B cell (primary cell): ENCODE measurements around the gene CTIF.
"Not testable (repeated sequence)": the region's sequence is repeated elsewhere in the genome, so short reads cannot be mapped to it uniquely, and the experiment has no call there.

ENCODE experiments used
- CTCF ChIP-seq: fragments of 200-600 bp; IDR thresholded peaks from one replicate; pipeline ENCODE4 v1.8.0; 2022; ENCODE audit warnings: antibody characterized with exemption, mild to moderate bottlenecking
- EZH2 ChIP-seq: IDR thresholded peaks from 2 replicates; pipeline ENCODE4 v1.6.1; 2012; ENCODE audit warnings: borderline replicate concordance, low read depth, mild to moderate bottlenecking, moderate library complexity, low read length; ENCODE audit not compliant: insufficient read depth, poor library complexity, severe bottlenecking

GRCh38 chr18:48717227-48717626 lies 178.4 kb downstream of the CTIF start:
- not testable (repeated sequence) for TF ChIP-seq CTCF, EZH2
